GM23338 (cell line): Measurements from ENCODE around the gene SETBP1. TPM values are rescaled to one million over a fixed set of nuclear protein-coding genes. Genes with fewer than 3 reads are reported as not detected.

ENCODE experiments used
- ATAC-seq: fragments of 200-7000 bp; cut with Tn5 transposase; 3 replicates; pipeline ENCODE4 v1.9.1; 2020
- DNase-seq: peaks from one replicate; pipeline ENCODE4 v3.0.0-alpha.2; 2015; ENCODE audit warnings: low spot score
- H2AFZ ChIP-seq: fragments of 200-600 bp; sonication (generic); 2 replicates; pipeline ENCODE4 v1.8.0; 2016; ENCODE audit warnings: antibody characterized with exemption, mild to moderate bottlenecking, moderate library complexity
- H3F3A ChIP-seq: fragments of 200-600 bp; sonication (generic); replicated peaks from 2 replicates; pipeline ENCODE4 v1.8.0; 2017; ENCODE audit warnings: antibody characterized with exemption, mixed run types, low read depth
- H3K27ac ChIP-seq: fragments of 200-600 bp; sonication (generic); 2 replicates; pipeline ENCODE4 v1.6.1; 2016; ENCODE audit warnings: low read depth
- H3K27me3 ChIP-seq: fragments of 200-600 bp; sonication (generic); 2 replicates; pipeline ENCODE4 v1.8.0; 2016; ENCODE audit warnings: mild to moderate bottlenecking, mixed run types, moderate library complexity; ENCODE audit not compliant: insufficient read depth
- H3K36me3 ChIP-seq: fragments of 200-600 bp; sonication (generic); 2 replicates; pipeline ENCODE4 v1.8.0; 2016; ENCODE audit warnings: mild to moderate bottlenecking; ENCODE audit not compliant: insufficient read depth
- H3K4me1 ChIP-seq: fragments of 200-600 bp; sonication (generic); 2 replicates; pipeline ENCODE4 v1.8.0; 2016; ENCODE audit warnings: mild to moderate bottlenecking, moderate library complexity; ENCODE audit not compliant: insufficient read depth
- H3K4me2 ChIP-seq: fragments of 200-600 bp; sonication (generic); 2 replicates; pipeline ENCODE4 v1.7.1; 2017; ENCODE audit warnings: mixed run types
- H3K4me3 ChIP-seq: fragments of 200-600 bp; sonication (generic); 2 replicates; pipeline ENCODE4 v1.6.1; 2016; ENCODE audit warnings: mixed run types
- H3K79me2 ChIP-seq: fragments of 200-600 bp; sonication (generic); replicated peaks from 2 replicates; pipeline ENCODE4 v1.8.0; 2017; ENCODE audit warnings: mild to moderate bottlenecking; ENCODE audit not compliant: insufficient read depth
- H3K9me2 ChIP-seq: fragments of 200-600 bp; sonication (generic); 2 replicates; pipeline ENCODE4 v1.8.0; 2017; ENCODE audit not compliant: insufficient read depth
- H4K20me1 ChIP-seq: fragments of 200-600 bp; sonication (generic); replicated peaks from 2 replicates; pipeline ENCODE4 v1.8.0; 2017; ENCODE audit warnings: mild to moderate bottlenecking; ENCODE audit not compliant: insufficient read depth
- H3K27ac Mint-ChIP-seq: 2 replicates; pipeline ENCODE4 v1.8.0; 2020; ENCODE audit warnings: inconsistent platforms, mild to moderate bottlenecking, moderate library complexity, mixed read lengths
- H3K27me3 Mint-ChIP-seq: 3 replicates; pipeline ENCODE4 v1.8.0; 2022; ENCODE audit warnings: low read depth, mild to moderate bottlenecking, moderate library complexity, mixed read lengths, inconsistent platforms; ENCODE audit not compliant: insufficient read depth, poor library complexity
- H3K36me3 Mint-ChIP-seq: 3 replicates; pipeline ENCODE4 v1.8.0; 2021; ENCODE audit warnings: low read depth, mild to moderate bottlenecking, inconsistent platforms, moderate library complexity, mixed read lengths
- H3K4me1 Mint-ChIP-seq: 3 replicates; pipeline ENCODE4 v1.8.0; 2020; ENCODE audit warnings: mild to moderate bottlenecking, inconsistent platforms, mixed read lengths
- H3K4me3 Mint-ChIP-seq: 3 replicates; pipeline ENCODE4 v1.8.0; 2021; ENCODE audit warnings: moderate library complexity, mild to moderate bottlenecking, inconsistent platforms, mixed read lengths
- H3K9me3 Mint-ChIP-seq: 3 replicates; pipeline ENCODE4 v1.8.0; 2020; ENCODE audit warnings: moderate library complexity, mild to moderate bottlenecking, inconsistent platforms, mixed read lengths
- CREB1 ChIP-seq: fragments of 250-450 bp; sonication (Bioruptor Pico); IDR thresholded peaks from 2 replicates; pipeline ENCODE4 v1.5.0; 2020; ENCODE audit warnings: low read depth, mild to moderate bottlenecking, moderate library complexity
- CTCF ChIP-seq, 2 experiments: fragments of 200-600 bp in 1 of 2; sonication (generic) in 1 of 2; conservative IDR thresholded peaks; 2 replicates each; pipeline versions ENCODE4 v1.5.1 to v1.6.1; 2016 to 2017; ENCODE audit warnings: antibody characterized with exemption in 2 of 2, low read depth in 2 of 2, mild to moderate bottlenecking in 2 of 2, moderate library complexity in 1 of 2
- EZH2 ChIP-seq: fragments of 200-600 bp; sonication (generic); IDR thresholded peaks from one replicate; pipeline ENCODE4 v1.8.0; 2017; ENCODE audit warnings: antibody characterized with exemption, mild to moderate bottlenecking, low read depth; ENCODE audit not compliant: unreplicated experiment
- EZH2phosphoT487 ChIP-seq: fragments of 200-600 bp; sonication (generic); IDR thresholded peaks from one replicate; pipeline ENCODE4 v1.8.1; 2018; ENCODE audit warnings: antibody characterized with exemption; ENCODE audit not compliant: unreplicated experiment
- JUNB ChIP-seq: IDR thresholded peaks from one replicate; pipeline ENCODE4 v1.6.1; 2016; ENCODE audit warnings: antibody characterized with exemption; ENCODE audit not compliant: unreplicated experiment
- POLR2AphosphoS5 ChIP-seq: IDR thresholded peaks from 2 replicates; pipeline ENCODE4 v1.6.1; 2016; ENCODE audit warnings: antibody characterized with exemption, low read depth
- REST ChIP-seq: IDR thresholded peaks from one replicate; pipeline ENCODE4 v1.6.1; 2018; ENCODE audit warnings: antibody characterized with exemption; ENCODE audit not compliant: unreplicated experiment
- STAT1 ChIP-seq: IDR thresholded peaks from one replicate; pipeline ENCODE4 v1.6.1; 2016; ENCODE audit warnings: antibody characterized with exemption; ENCODE audit not compliant: unreplicated experiment
- ZNF114 ChIP-seq: fragments of 250-450 bp; sonication (Bioruptor Pico); IDR thresholded peaks from 2 replicates; pipeline ENCODE4 v1.5.0; 2020; ENCODE audit warnings: mild to moderate bottlenecking, moderate library complexity
- ZNF331 ChIP-seq: fragments of 250-450 bp; sonication (Bioruptor Pico); IDR thresholded peaks from 2 replicates; pipeline ENCODE4 v1.5.0; 2020; ENCODE audit warnings: low read depth, mild to moderate bottlenecking, moderate library complexity
- polyA plus RNA-seq: library from polyadenylated mRNA; unstranded; fragments of >200 nt; fragmentation: Nextera tagmentation; extraction: Ambion mirVana; gene quantifications from 2 replicates; pipeline ENCODE4 v1.2.1, GENCODE V29; 2016
- total RNA-seq: library from RNA; depleted of rRNA; stranded (reverse); fragments of >200 nt; shearing (Covaris generic); gene quantifications from 2 replicates; pipeline ENCODE4 v1.2.3, GENCODE V29; 2014
- TF ChIP-seq, protein P1 (sequence below): IDR thresholded peaks from 2 replicates; pipeline ENCODE4 v1.6.1; 2016; ENCODE audit warnings: antibody characterized with exemption

Gene SETBP1
- total and polyA plus RNA-seq, 2 experiments from 2014 or later = 1.6 to 5.5 TPM

DNA sequence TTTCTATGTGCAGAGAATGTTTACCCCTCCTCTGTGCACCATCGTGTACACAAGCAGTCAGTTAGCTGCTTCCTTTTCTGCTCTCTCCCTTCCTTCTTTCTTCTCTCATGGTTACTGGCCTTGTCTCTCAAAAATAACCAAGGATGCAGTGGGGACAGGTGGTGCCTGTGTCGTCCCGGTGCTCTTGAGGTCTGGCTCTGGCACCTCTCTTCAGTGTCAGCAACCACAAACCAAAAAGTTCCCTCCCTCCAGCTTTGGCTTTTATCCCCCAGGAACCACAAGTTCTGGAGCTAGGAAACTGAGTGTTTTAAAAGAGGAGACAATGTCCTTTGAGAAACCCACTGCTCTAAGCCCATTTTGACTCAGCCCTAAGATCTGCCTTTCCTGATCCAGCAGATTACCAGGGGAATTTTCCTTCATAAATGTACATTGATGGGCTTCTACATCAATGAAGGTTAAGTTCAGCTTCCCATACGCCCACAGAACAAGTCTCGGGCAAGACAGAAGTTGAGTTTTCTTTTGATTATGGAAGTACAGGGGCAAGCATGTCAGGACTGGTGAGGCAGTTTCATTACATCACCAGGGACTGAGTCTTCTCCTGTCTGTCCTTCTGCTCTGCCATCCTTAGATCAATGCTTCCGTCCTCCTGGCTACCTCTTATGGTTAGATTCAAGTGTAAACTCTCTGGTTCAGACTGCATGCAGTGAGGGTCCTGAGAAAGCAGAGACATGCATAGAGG, 232.2 kb downstream of the SETBP1 start:
- Histone ChIP-seq H3K4me2 (no peak overlapping the region), H3K4me1 (no peaks in the 10 kb centered on the region), H3K79me2 (no peaks in the 10 kb centered on the region), H3K4me3 (no peak overlapping the region), H4K20me1 (no peaks in the 10 kb centered on the region; the same call in 1 of the 2 replicates), H3K9me2 (peaks cover 7% of the 10 kb centered on the region), H3K27ac (no peak overlapping the region), H3K27me3 (no peaks in the 10 kb centered on the region), H3F3A (no peaks in the 10 kb centered on the region), H2AFZ (no peak overlapping the region), H3K36me3 (no peaks in the 10 kb centered on the region)
- ATAC-seq (no peak), DNase-seq (no peak)
- Mint-ChIP-seq H3K36me3 (no peaks in the 10 kb centered on the region), H3K4me3 (no peak overlapping the region), H3K27me3 (no peaks in the 10 kb centered on the region), H3K4me1 (no peaks in the 10 kb centered on the region), H3K27ac (no peak overlapping the region), H3K9me3 (no peaks in the 10 kb centered on the region)
- no peak for TF ChIP-seq CREB1 (CRISPR knock-in tag)

GRCh38 chr18:44914028-44914427, 233.3 kb downstream of the SETBP1 start:
- H4K20me1 ChIP-seq = no peaks in the 10 kb centered on the region
- H3K4me1 ChIP-seq = no peaks in the 10 kb centered on the region
- Mint-ChIP-seq H3K27ac (no peak overlapping the region), H3K4me3 (no peak overlapping the region), H3K4me1 (no peaks in the 10 kb centered on the region), H3K36me3 (no peaks in the 10 kb centered on the region), H3K27me3 (no peaks in the 10 kb centered on the region), H3K9me3 (no peaks in the 10 kb centered on the region)
- H3K27ac ChIP-seq = no peak overlapping the region
- DNase-seq = no peak
- no peak overlapping the region for H3K4me3 ChIP-seq
- peaks cover 7% of the 10 kb centered on the region for H3K9me2 ChIP-seq
- no peak for ATAC-seq
- no peak overlapping the region for H3K4me2 ChIP-seq
- H3K36me3 ChIP-seq = no peaks in the 10 kb centered on the region
- H3K27me3 ChIP-seq = no peaks in the 10 kb centered on the region
- no peaks in the 10 kb centered on the region for H3K79me2 ChIP-seq
- no peaks in the 10 kb centered on the region for H3F3A ChIP-seq
- no peak overlapping the region for H2AFZ ChIP-seq
- TF ChIP-seq REST (no peak), CREB1 (CRISPR knock-in tag) (no peak), ZNF114 (CRISPR knock-in tag) (no peak), ZNF331 (CRISPR knock-in tag) (no peak), JUNB (no peak), CTCF (conservative IDR thresholded peaks at IDR 0.05; ENCODE audit: low read depth in 2 of 2) (no peak), POLR2AphosphoS5 (no peak), STAT1 (no peak), EZH2phosphoT487 (no peak), EZH2 (no peak)
- TF ChIP-seq, protein P1, sequence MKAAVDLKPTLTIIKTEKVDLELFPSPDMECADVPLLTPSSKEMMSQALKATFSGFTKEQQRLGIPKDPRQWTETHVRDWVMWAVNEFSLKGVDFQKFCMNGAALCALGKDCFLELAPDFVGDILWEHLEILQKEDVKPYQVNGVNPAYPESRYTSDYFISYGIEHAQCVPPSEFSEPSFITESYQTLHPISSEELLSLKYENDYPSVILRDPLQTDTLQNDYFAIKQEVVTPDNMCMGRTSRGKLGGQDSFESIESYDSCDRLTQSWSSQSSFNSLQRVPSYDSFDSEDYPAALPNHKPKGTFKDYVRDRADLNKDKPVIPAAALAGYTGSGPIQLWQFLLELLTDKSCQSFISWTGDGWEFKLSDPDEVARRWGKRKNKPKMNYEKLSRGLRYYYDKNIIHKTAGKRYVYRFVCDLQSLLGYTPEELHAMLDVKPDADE = no peak
